Measurements from ENCODE around the gene FOXO3B. TPM values are rescaled to one million over a fixed set of nuclear protein-coding genes. Genes with fewer than 3 reads are reported as not detected.
"Not testable (repeated sequence)": the region's sequence is repeated elsewhere in the genome, so short reads cannot be mapped to it uniquely, and the experiment has no call there.

Gene FOXO3B
- total and polyA plus RNA-seq, 2 of the 8 experiments (the other 6 are each of a cell fraction or from before 2014, with no cell fraction given): 13.3 to 13.7 TPM

DNA sequence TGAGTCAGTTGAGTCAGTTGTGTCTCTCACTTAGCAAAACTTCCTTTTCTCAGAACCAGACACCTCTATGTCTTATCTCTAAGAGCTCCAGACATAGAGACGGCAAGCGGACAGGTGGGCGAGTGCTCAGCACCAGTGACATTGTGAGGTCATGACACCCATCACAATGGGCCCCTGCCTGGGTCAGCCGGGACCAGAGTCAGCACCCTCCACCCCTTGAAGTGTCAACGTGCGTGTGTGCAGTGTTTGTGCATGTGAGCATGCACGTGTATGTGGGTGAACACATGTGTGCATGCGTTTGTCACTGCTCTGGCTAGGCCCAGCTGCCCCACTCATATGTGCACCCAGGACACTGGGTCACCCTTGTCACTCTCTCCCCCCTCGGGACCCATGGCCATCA is 37.8 kb downstream of the FOXO3B start, which contains the start of gene TBC1D28:
Gene TBC1D28, minus strand, starts transcription at position 101 of the 400 bp plus-strand sequence. CDS start 3,039 bp downstream, outside the sequence.
- FAIRE-seq; POLR2A ChIA-PET (ENCODE audit: partially characterized antibody); H3K27me3 ChIP-seq (replicated peaks in 1 of 4; ENCODE audit: control insufficient read depth in 3 of 4, extremely low read depth in 1 of 4, insufficient read depth in 3 of 4, low read length in 3 of 4); H2BK15ac ChIP-seq (ENCODE audit: low read length); H3K18ac ChIP-seq (ENCODE audit: extremely low read depth, low read length); H2BK20ac ChIP-seq (ENCODE audit: low read length); H3K36me3 ChIP-seq (ENCODE audit: control insufficient read depth in 2 of 4, insufficient read depth in 4 of 4, low read length in 3 of 4); H4K5ac ChIP-seq (ENCODE audit: insufficient read length, low read depth, low read length); DNase-seq (ENCODE audit: low read depth in 1 of 2, low spot score in 2 of 2); H4K8ac ChIP-seq (ENCODE audit: extremely low read depth, insufficient read depth, low read length); H3K4me1 ChIP-seq (replicated peaks in 1 of 4; ENCODE audit: control insufficient read depth in 3 of 4, insufficient read depth in 4 of 4, low read length in 3 of 4); H3K79me1 ChIP-seq (ENCODE audit: low read depth, low read length); H2BK120ac ChIP-seq (replicated peaks; ENCODE audit: low read depth, low read length); H2BK12ac ChIP-seq (ENCODE audit: low read depth, low read length); H3K23me2 ChIP-seq (ENCODE audit: low read depth, low read length); H3K9me3 ChIP-seq (ENCODE audit: insufficient read depth in 2 of 2, low read depth in 1 of 2, low read length in 1 of 2); H2BK5ac ChIP-seq (ENCODE audit: low read depth, low read length); H3K79me2 ChIP-seq (ENCODE audit: control insufficient read depth in 1 of 2, insufficient read depth in 2 of 2, low read length in 2 of 2); H2AK5ac ChIP-seq (ENCODE audit: low read depth, low read length); H4K20me1 ChIP-seq (replicated peaks in 1 of 2; ENCODE audit: control insufficient read depth in 1 of 2, insufficient read depth in 2 of 2, low read length in 2 of 2); H3K23ac ChIP-seq (ENCODE audit: insufficient read length); H3K27ac ChIP-seq (ENCODE audit: low read depth, low read length); H3K56ac ChIP-seq (replicated peaks; ENCODE audit: insufficient read length, low read depth, low read length); H4K91ac ChIP-seq (replicated peaks; ENCODE audit: insufficient read length, low read length); H3K14ac ChIP-seq (ENCODE audit: insufficient read length); H3K4ac ChIP-seq (replicated peaks; ENCODE audit: insufficient read length, low read depth, low read length); H3K4me3 ChIP-seq (ENCODE audit: extremely low read depth in 1 of 4, insufficient read depth in 2 of 4, low read depth in 3 of 4, low read length in 4 of 4); CTCF ChIA-PET (ENCODE audit: partially characterized antibody); H3K4me2 ChIP-seq (ENCODE audit: insufficient read depth in 1 of 2, low read depth in 2 of 2, low read length in 2 of 2); H2AFZ ChIP-seq (ENCODE audit: low read length); H3K9ac ChIP-seq (replicated peaks in 1 of 4; ENCODE audit: extremely low read depth in 1 of 4, low read depth in 3 of 4, low read length in 3 of 4): not testable (repeated sequence)
- WGBS, 2 experiments (ENCODE audit: extremely low coverage in 1 of 2, insufficient coverage in 1 of 2, insufficient read length in 1 of 2, insufficient replicate concordance in 2 of 2, low coverage in 1 of 2, low lambda C conversion rate in 2 of 2, missing lambda C conversion rate in 1 of 2): 94% methylated on average over 9 of the region's 9 CpGs; no CpG with 5 or more reads in 1 of the 2 experiments

DNA sequence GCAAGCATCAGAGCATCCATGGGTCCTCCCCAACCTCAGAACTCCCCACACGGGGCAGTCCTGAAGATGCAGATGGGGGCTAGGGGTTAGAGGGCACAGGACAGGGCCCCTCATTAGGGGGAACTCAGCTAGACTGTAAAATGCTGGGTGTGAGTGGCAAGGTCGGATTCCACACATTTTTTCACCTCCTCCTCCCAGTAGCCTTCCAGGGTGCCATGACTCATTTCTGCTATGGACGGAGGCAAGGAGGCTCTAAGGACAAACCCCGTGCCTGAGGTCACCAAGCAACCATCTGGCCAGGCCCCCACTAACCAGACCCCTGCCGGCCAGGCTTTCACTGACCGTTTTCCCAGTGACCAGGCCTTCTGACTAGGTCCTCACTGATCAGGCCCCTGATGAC is 39.0 kb downstream of the FOXO3B start:
- H2AFZ ChIP-seq (ENCODE audit: low read length); DNase-seq (ENCODE audit: low read depth in 1 of 2, low spot score in 2 of 2); H3K27ac ChIP-seq (ENCODE audit: low read depth, low read length); H3K56ac ChIP-seq (replicated peaks; ENCODE audit: insufficient read length, low read depth, low read length); H3K9ac ChIP-seq (replicated peaks in 1 of 4; ENCODE audit: extremely low read depth in 1 of 4, low read depth in 3 of 4, low read length in 3 of 4); H2BK15ac ChIP-seq (ENCODE audit: low read length); H3K4me1 ChIP-seq (replicated peaks in 1 of 4; ENCODE audit: control insufficient read depth in 3 of 4, insufficient read depth in 4 of 4, low read length in 3 of 4); H4K8ac ChIP-seq (ENCODE audit: extremely low read depth, insufficient read depth, low read length); H3K79me2 ChIP-seq (ENCODE audit: control insufficient read depth in 1 of 2, insufficient read depth in 2 of 2, low read length in 2 of 2); H2AK5ac ChIP-seq (ENCODE audit: low read depth, low read length); H3K23ac ChIP-seq (ENCODE audit: insufficient read length); POLR2A ChIA-PET (ENCODE audit: partially characterized antibody); H3K4me2 ChIP-seq (ENCODE audit: insufficient read depth in 1 of 2, low read depth in 2 of 2, low read length in 2 of 2); H3K9me3 ChIP-seq (ENCODE audit: insufficient read depth in 2 of 2, low read depth in 1 of 2, low read length in 1 of 2); H3K18ac ChIP-seq (ENCODE audit: extremely low read depth, low read length); H3K14ac ChIP-seq (ENCODE audit: insufficient read length); H2BK5ac ChIP-seq (ENCODE audit: low read depth, low read length); H4K91ac ChIP-seq (replicated peaks; ENCODE audit: insufficient read length, low read length); FAIRE-seq; CTCF ChIA-PET (ENCODE audit: partially characterized antibody); H2BK120ac ChIP-seq (replicated peaks; ENCODE audit: low read depth, low read length); H2BK12ac ChIP-seq (ENCODE audit: low read depth, low read length); H3K23me2 ChIP-seq (ENCODE audit: low read depth, low read length); H3K27me3 ChIP-seq (replicated peaks in 1 of 4; ENCODE audit: control insufficient read depth in 3 of 4, extremely low read depth in 1 of 4, insufficient read depth in 3 of 4, low read length in 3 of 4); H3K79me1 ChIP-seq (ENCODE audit: low read depth, low read length); H3K36me3 ChIP-seq (ENCODE audit: control insufficient read depth in 2 of 4, insufficient read depth in 4 of 4, low read length in 3 of 4); H4K20me1 ChIP-seq (replicated peaks in 1 of 2; ENCODE audit: control insufficient read depth in 1 of 2, insufficient read depth in 2 of 2, low read length in 2 of 2); H3K4me3 ChIP-seq (ENCODE audit: extremely low read depth in 1 of 4, insufficient read depth in 2 of 4, low read depth in 3 of 4, low read length in 4 of 4); H4K5ac ChIP-seq (ENCODE audit: insufficient read length, low read depth, low read length); H3K4ac ChIP-seq (replicated peaks; ENCODE audit: insufficient read length, low read depth, low read length); H2BK20ac ChIP-seq (ENCODE audit: low read length): not testable (repeated sequence)
- 67% methylated on average over 1 of the region's 6 CpGs; no CpG with 5 or more reads in 1 of the 2 experiments for WGBS, 2 experiments (ENCODE audit: extremely low coverage in 1 of 2, insufficient coverage in 1 of 2, insufficient read length in 1 of 2, insufficient replicate concordance in 2 of 2, low coverage in 1 of 2, low lambda C conversion rate in 2 of 2, missing lambda C conversion rate in 1 of 2)
